ENCODE measurements around the gene OGFOD2. TPM values are rescaled to one million over a fixed set of nuclear protein-coding genes. Genes with fewer than 3 reads are reported as not detected.

OGFOD2 gene
- total RNA-seq, 1 donor from 2014 or later: 22.8 TPM

- no peaks in the 10 kb centered on the region for H3K27me3 Mint-ChIP-seq
- ATAC-seq (ENCODE audit: low read depth) (no peak), DNase-seq (no peak)
- TF ChIP-seq CTCF (IDR thresholded peaks at IDR 0.05): no peak
- intact Hi-C loops (cut with micrococcal nuclease): no loop called here
- peaks cover 2% of the 10 kb centered on the region for H3K36me3 Mint-ChIP-seq (ENCODE audit: low read depth)
- no peak overlapping the region for H3K4me3 Mint-ChIP-seq
- H3K4me1 Mint-ChIP-seq: peaks cover 4% of the 10 kb centered on the region
- no peak overlapping the region for H3K27ac Mint-ChIP-seq
- no peaks in the 10 kb centered on the region for H3K9me3 Mint-ChIP-seq
- CTCF ChIA-PET: no interaction called here
- POLR2A ChIA-PET: no interaction called here
Measured at GRCh38 chr12:122994781-122995502, 19.9 kb downstream of the OGFOD2 start.

GRCh38 chr12:122995503-122996187 lies 20.6 kb downstream of the OGFOD2 start:
- intact Hi-C loops (cut with micrococcal nuclease): no loop called here
- ATAC-seq (ENCODE audit: low read depth): no peak
- DNase-seq: no peak

GRCh38 chr12:122996188-122996601 lies 21.2 kb downstream of the OGFOD2 start:
- ChIA-PET POLR2A (no interaction called here), CTCF (no interaction called here)
- DNase-seq (no peak), ATAC-seq (ENCODE audit: low read depth) (no peak)
- no peak overlapping the region for H3K27ac Mint-ChIP-seq
- H3K36me3 Mint-ChIP-seq (ENCODE audit: low read depth): peaks cover 2% of the 10 kb centered on the region
- H3K4me3 Mint-ChIP-seq: no peak overlapping the region
- H3K4me1 Mint-ChIP-seq: peaks cover 4% of the 10 kb centered on the region
- intact Hi-C loops (cut with micrococcal nuclease): no loop called here
- no peaks in the 10 kb centered on the region for H3K9me3 Mint-ChIP-seq
- no peaks in the 10 kb centered on the region for H3K27me3 Mint-ChIP-seq
- TF ChIP-seq CTCF (IDR thresholded peaks at IDR 0.05): no peak

More at GRCh38 chr12:122995503-122996187, 20.6 kb downstream of the OGFOD2 start:
- H3K27me3 Mint-ChIP-seq: no peaks in the 10 kb centered on the region
- H3K4me1 Mint-ChIP-seq: peaks cover 4% of the 10 kb centered on the region
- TF ChIP-seq CTCF (IDR thresholded peaks at IDR 0.05): no peak
- peaks cover 2% of the 10 kb centered on the region for H3K36me3 Mint-ChIP-seq (ENCODE audit: low read depth)
- POLR2A ChIA-PET: no interaction called here
- H3K4me3 Mint-ChIP-seq: no peak overlapping the region
- H3K9me3 Mint-ChIP-seq: no peaks in the 10 kb centered on the region
- CTCF ChIA-PET: no interaction called here
- no peak overlapping the region for H3K27ac Mint-ChIP-seq

- H3K27ac Mint-ChIP-seq: no peak overlapping the region
- no peak for TF ChIP-seq CTCF (IDR thresholded peaks at IDR 0.05)
- H3K9me3 Mint-ChIP-seq: no peaks in the 10 kb centered on the region
- intact Hi-C loops (cut with micrococcal nuclease): no loop called here
- POLR2A ChIA-PET: no interaction called here
- peaks cover 4% of the 10 kb centered on the region for H3K4me1 Mint-ChIP-seq
- peaks cover 2% of the 10 kb centered on the region for H3K36me3 Mint-ChIP-seq (ENCODE audit: low read depth)
- ATAC-seq (ENCODE audit: low read depth): no peak
- CTCF ChIA-PET: no interaction called here
- no peak for DNase-seq
- H3K27me3 Mint-ChIP-seq: no peaks in the 10 kb centered on the region
- H3K4me3 Mint-ChIP-seq: no peak overlapping the region
Measured at GRCh38 chr12:122996621-122997342, 21.7 kb downstream of the OGFOD2 start.

Data from activated B cell treated with CpG ODN at 0.5 μM for 24 hours (primary cell).